Progenitor cell of endocrine pancreas (in vitro differentiated cells): ENCODE results near the gene FAM83C. TPM values are rescaled to one million over a fixed set of nuclear protein-coding genes. Genes with fewer than 3 reads are reported as not detected.

ENCODE experiments used
- DNase-seq: peaks from one replicate; pipeline ENCODE4 v3.0.0; 2021; ENCODE audit warnings: low spot score; ENCODE audit not compliant: unreplicated experiment
- H3K27ac Mint-ChIP-seq: 2 replicates; pipeline ENCODE4 v1.8.0; 2021; ENCODE audit warnings: mild to moderate bottlenecking, moderate library complexity, mixed read lengths
- H3K27me3 Mint-ChIP-seq: 2 replicates; pipeline ENCODE4 v1.8.0; 2021; ENCODE audit warnings: mixed read lengths
- H3K36me3 Mint-ChIP-seq: 2 replicates; pipeline ENCODE4 v1.8.0; 2022; ENCODE audit warnings: mixed read lengths; ENCODE audit not compliant: insufficient read depth
- H3K4me1 Mint-ChIP-seq: 2 replicates; pipeline ENCODE4 v1.8.0; 2021; ENCODE audit warnings: low read depth, mixed read lengths
- H3K4me3 Mint-ChIP-seq: 2 replicates; pipeline ENCODE4 v1.8.0; 2021; ENCODE audit warnings: low read depth, mild to moderate bottlenecking, moderate library complexity, mixed read lengths
- H3K9me3 Mint-ChIP-seq: 2 replicates; pipeline ENCODE4 v1.8.0; 2021; ENCODE audit warnings: low read depth, mixed read lengths
- CTCF ChIP-seq: fragments of 200-600 bp; sonication (generic); IDR thresholded peaks from one replicate; pipeline ENCODE4 v1.5.0; 2021; ENCODE audit warnings: antibody characterized with exemption, mild to moderate bottlenecking; ENCODE audit not compliant: unreplicated experiment
- total RNA-seq: library from RNA; stranded (reverse); gene quantifications from 2 replicates; pipeline ENCODE4 v1.2.1, GENCODE V29; 2021

Gene FAM83C
- total RNA-seq, 1 donor from 2014 or later: not detected

GRCh38 chr20:35299780-35300179, 7.6 kb upstream of the FAM83C start:
- TF ChIP-seq CTCF: no peak
- Mint-ChIP-seq H3K4me3 (no peak overlapping the region), H3K4me1 (peaks cover 25% of the 10 kb centered on the region), H3K27ac (no peak overlapping the region), H3K27me3 (peaks cover 23% of the 10 kb centered on the region), H3K36me3 (no peaks in the 10 kb centered on the region), H3K9me3 (no peaks in the 10 kb centered on the region)
- no peak for DNase-seq

GRCh38 chr20:35298264-35298663, 6.0 kb upstream of the FAM83C start:
- Mint-ChIP-seq H3K27ac (no peak overlapping the region), H3K27me3 (peaks cover 23% of the 10 kb centered on the region), H3K4me1 (peaks cover 32% of the 10 kb centered on the region), H3K9me3 (no peaks in the 10 kb centered on the region), H3K4me3 (no peak overlapping the region), H3K36me3 (no peaks in the 10 kb centered on the region)
- DNase-seq: no peak
- no peak for TF ChIP-seq CTCF

- no peaks in the 10 kb centered on the region for H3K36me3 Mint-ChIP-seq
- no peaks in the 10 kb centered on the region for H3K9me3 Mint-ChIP-seq
- H3K4me3 Mint-ChIP-seq: no peak overlapping the region
- DNase-seq: no peak
- TF ChIP-seq CTCF: no peak
- peaks cover 24% of the 10 kb centered on the region for H3K27me3 Mint-ChIP-seq
- H3K27ac Mint-ChIP-seq: no peak overlapping the region
- H3K4me1 Mint-ChIP-seq: peaks cover 27% of the 10 kb centered on the region
Measured at GRCh38 chr20:35297740-35298139, 5.5 kb upstream of the FAM83C start.

- DNase-seq: no peak
- Mint-ChIP-seq H3K4me3 (no peak overlapping the region), H3K4me1 (peaks cover 23% of the 10 kb centered on the region), H3K36me3 (no peaks in the 10 kb centered on the region), H3K9me3 (no peaks in the 10 kb centered on the region), H3K27me3 (peaks cover 28% of the 10 kb centered on the region), H3K27ac (no peak overlapping the region)
- no peak for TF ChIP-seq CTCF
Measured at GRCh38 chr20:35297155-35297554, 4.9 kb upstream of the FAM83C start.

- Mint-ChIP-seq H3K27ac (no peak overlapping the region), H3K9me3 (no peaks in the 10 kb centered on the region), H3K27me3 (peaks cover 28% of the 10 kb centered on the region), H3K4me1 (peaks cover 19% of the 10 kb centered on the region), H3K4me3 (no peak overlapping the region), H3K36me3 (no peaks in the 10 kb centered on the region)
- no peak for DNase-seq
- no peak for TF ChIP-seq CTCF
Measured at GRCh38 chr20:35296101-35296554, 3.9 kb upstream of the FAM83C start.
